ACC112 (cell line): ENCODE measurements around the gene SCAF1.

ENCODE experiments used
- H2AFZ ChIP-seq: fragments of 200-600 bp; sonication (generic); one replicate; pipeline ENCODE4 v1.6.0; 2017; ENCODE audit warnings: antibody characterized with exemption, low read length; ENCODE audit not compliant: unreplicated experiment
- H3K27ac ChIP-seq: fragments of 200-600 bp; sonication (generic); 2 replicates; pipeline ENCODE4 v1.5.1; 2014; ENCODE audit warnings: low read depth, mild to moderate bottlenecking, antibody characterized with exemption, low read length, moderate library complexity
- H3K27me3 ChIP-seq: fragments of 200-600 bp; sonication (generic); 2 replicates; pipeline ENCODE4 v1.6.1; 2014; ENCODE audit warnings: mild to moderate bottlenecking, antibody characterized with exemption, low read length, moderate library complexity, mixed read lengths; ENCODE audit not compliant: insufficient read depth
- H3K36me3 ChIP-seq: fragments of 200-600 bp; sonication (generic); 2 replicates; pipeline ENCODE4 v1.6.1; 2016; ENCODE audit warnings: mild to moderate bottlenecking, antibody characterized with exemption, low read length, moderate library complexity, mixed read lengths; ENCODE audit not compliant: insufficient read depth
- H3K4me1 ChIP-seq: fragments of 200-600 bp; sonication (generic); one replicate; pipeline ENCODE4 v1.6.1; 2016; ENCODE audit warnings: low read length, mixed read lengths; ENCODE audit not compliant: insufficient read depth, unreplicated experiment, control insufficient read depth
- H3K4me3 ChIP-seq: fragments of 200-600 bp; sonication (generic); 2 replicates; pipeline ENCODE4 v1.5.1; 2014; ENCODE audit warnings: mild to moderate bottlenecking, low read depth, low read length
- H3K79me2 ChIP-seq: fragments of 200-600 bp; sonication (generic); one replicate; pipeline ENCODE4 v1.6.0; 2016; ENCODE audit warnings: low read length; ENCODE audit not compliant: control insufficient read depth, unreplicated experiment, insufficient read depth

The SCAF1 gene

GRCh38 chr19:49646586-49646985, 4.6 kb downstream of the SCAF1 start:
- Histone ChIP-seq H3K4me1 (peaks cover 14% of the 10 kb centered on the region), H2AFZ (no peak overlapping the region), H3K27ac (no peak overlapping the region), H3K4me3 (no peak overlapping the region), H3K27me3 (no peaks in the 10 kb centered on the region), H3K36me3 (0 out of 2 replicates have a peak, but pooled peaks cover 3% of the 10 kb centered on the region), H3K79me2 (peaks cover 44% of the 10 kb centered on the region)

GRCh38 chr19:49651029-49651819, 9.2 kb downstream of the SCAF1 start:
- Histone ChIP-seq H3K4me3 (no peak overlapping the region), H3K79me2 (peaks cover 8% of the 10 kb centered on the region), H3K27ac (no peak overlapping the region), H2AFZ (no peak overlapping the region), H3K36me3 (0 out of 2 replicates have a peak, but pooled peaks cover 3% of the 10 kb centered on the region), H3K4me1 (no peaks in the 10 kb centered on the region), H3K27me3 (no peaks in the 10 kb centered on the region)

DNA sequence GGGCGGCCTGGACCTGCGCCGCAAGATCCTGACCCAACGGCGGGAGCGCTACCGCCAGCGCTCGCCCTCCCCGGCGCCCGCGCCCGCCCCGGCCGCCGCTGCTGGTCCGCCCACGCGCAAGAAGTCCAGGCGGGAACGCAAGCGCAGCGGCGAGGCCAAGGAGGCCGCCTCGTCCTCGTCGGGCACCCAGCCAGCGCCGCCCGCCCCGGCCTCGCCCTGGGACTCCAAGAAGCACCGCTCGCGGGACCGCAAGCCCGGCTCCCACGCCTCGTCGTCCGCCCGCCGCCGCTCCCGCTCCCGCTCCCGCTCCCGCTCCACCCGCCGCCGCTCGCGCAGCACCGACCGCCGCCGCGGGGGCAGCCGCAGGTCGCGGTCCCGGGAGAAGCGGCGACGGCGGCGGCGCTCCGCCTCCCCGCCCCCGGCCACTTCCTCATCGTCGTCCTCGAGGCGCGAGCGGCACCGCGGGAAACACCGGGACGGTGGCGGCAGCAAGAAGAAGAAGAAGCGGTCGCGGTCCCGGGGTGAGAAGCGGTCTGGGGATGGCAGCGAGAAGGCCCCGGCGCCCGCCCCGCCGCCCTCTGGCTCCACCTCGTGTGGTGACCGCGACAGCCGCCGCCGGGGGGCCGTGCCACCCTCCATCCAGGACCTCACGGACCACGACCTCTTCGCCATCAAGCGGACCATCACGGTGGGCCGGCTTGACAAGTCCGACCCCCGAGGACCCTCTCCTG, 10.0 kb downstream of the SCAF1 start:
- Histone ChIP-seq H3K4me3 (no peak overlapping the region), H3K36me3 (0 out of 2 replicates have a peak, but pooled peaks cover 3% of the 10 kb centered on the region), H2AFZ (no peak overlapping the region), H3K27ac (no peak overlapping the region), H3K79me2 (peaks cover 6% of the 10 kb centered on the region), H3K4me1 (no peaks in the 10 kb centered on the region), H3K27me3 (no peaks in the 10 kb centered on the region)

DNA sequence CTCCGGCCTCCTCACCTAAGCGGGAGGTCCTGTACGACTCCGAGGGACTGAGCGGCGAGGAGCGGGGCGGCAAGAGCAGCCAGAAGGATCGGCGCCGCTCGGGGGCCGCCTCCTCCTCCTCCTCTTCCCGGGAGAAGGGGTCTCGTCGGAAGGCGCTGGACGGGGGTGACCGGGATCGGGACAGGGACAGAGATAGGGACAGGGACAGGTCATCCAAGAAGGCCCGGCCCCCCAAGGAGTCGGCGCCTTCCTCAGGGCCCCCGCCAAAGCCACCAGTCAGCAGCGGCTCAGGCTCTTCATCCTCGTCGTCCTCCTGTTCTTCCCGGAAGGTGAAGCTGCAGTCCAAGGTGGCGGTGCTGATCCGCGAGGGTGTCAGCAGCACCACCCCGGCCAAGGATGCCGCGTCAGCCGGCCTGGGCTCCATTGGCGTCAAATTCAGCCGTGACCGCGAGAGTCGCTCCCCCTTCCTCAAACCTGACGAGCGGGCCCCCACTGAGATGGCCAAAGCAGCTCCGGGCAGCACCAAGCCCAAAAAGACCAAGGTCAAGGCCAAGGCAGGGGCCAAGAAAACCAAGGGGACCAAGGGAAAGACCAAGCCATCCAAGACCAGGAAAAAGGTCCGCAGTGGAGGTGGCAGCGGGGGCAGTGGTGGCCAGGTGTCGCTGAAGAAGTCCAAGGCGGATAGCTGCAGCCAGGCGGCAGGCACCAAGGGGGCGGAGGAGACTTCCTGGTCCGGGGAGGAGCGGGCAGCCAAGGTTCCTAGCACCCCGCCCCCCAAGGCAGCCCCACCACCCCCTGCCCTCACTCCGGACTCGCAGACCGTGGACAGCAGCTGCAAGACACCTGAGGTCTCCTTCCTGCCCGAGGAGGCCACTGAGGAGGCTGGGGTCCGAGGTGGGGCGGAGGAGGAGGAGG, 10.8 kb downstream of the SCAF1 start:
- Histone ChIP-seq H3K27me3 (no peaks in the 10 kb centered on the region), H2AFZ (no peak overlapping the region), H3K4me3 (no peak overlapping the region), H3K27ac (no peak overlapping the region), H3K4me1 (no peaks in the 10 kb centered on the region), H3K36me3 (0 out of 2 replicates have a peak, but pooled peaks cover 3% of the 10 kb centered on the region), H3K79me2 (no peaks in the 10 kb centered on the region)

- H2AFZ ChIP-seq, result no peak overlapping the region
- H3K27ac ChIP-seq, result no peak overlapping the region
- H3K27me3 ChIP-seq, result no peaks in the 10 kb centered on the region
- H3K36me3 ChIP-seq, result 0 out of 2 replicates have a peak, but pooled peaks cover 3% of the 10 kb centered on the region
- H3K4me3 ChIP-seq, result no peak overlapping the region
- no peaks in the 10 kb centered on the region for H3K4me1 ChIP-seq
- no peaks in the 10 kb centered on the region for H3K79me2 ChIP-seq
These were observed 11.4 kb downstream of the SCAF1 start for GRCh38 chr19:49653466-49653806.

DNA sequence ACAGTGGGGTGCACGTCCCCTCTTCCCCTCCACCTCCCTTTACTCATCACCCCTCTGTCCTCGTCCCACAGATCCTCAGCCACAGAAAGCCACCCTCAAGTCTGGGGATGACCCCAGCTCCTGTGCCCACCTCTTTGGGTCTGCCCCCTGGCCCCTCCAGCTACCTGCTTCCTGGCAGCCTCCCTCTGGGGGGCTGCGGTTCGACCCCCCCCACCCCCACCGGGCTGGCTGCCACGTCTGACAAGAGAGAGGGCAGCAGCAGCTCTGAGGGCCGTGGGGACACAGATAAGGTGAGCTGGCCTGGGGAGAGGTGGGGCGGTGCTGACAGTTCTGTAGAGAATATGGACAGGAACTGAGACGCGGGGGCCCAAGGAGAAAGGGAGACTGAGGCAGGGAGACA, 12.6 kb downstream of the SCAF1 start:
- H3K4me3 ChIP-seq, result no peak overlapping the region
- 0 out of 2 replicates have a peak, but pooled peaks cover 3% of the 10 kb centered on the region for H3K36me3 ChIP-seq
- H3K4me1 ChIP-seq, result no peaks in the 10 kb centered on the region
- no peaks in the 10 kb centered on the region for H3K27me3 ChIP-seq
- H3K27ac ChIP-seq, result no peak overlapping the region
- H3K79me2 ChIP-seq, result no peaks in the 10 kb centered on the region
- H2AFZ ChIP-seq, result no peak overlapping the region

GRCh38 chr19:49655570-49656455, 13.8 kb downstream of the SCAF1 start:
- H2AFZ ChIP-seq, result no peak overlapping the region
- H3K27me3 ChIP-seq, result no peaks in the 10 kb centered on the region
- no peaks in the 10 kb centered on the region for H3K36me3 ChIP-seq
- H3K4me3 ChIP-seq, result no peak overlapping the region
- H3K27ac ChIP-seq, result no peak overlapping the region
- H3K4me1 ChIP-seq, result no peaks in the 10 kb centered on the region
- H3K79me2 ChIP-seq, result no peaks in the 10 kb centered on the region

DNA sequence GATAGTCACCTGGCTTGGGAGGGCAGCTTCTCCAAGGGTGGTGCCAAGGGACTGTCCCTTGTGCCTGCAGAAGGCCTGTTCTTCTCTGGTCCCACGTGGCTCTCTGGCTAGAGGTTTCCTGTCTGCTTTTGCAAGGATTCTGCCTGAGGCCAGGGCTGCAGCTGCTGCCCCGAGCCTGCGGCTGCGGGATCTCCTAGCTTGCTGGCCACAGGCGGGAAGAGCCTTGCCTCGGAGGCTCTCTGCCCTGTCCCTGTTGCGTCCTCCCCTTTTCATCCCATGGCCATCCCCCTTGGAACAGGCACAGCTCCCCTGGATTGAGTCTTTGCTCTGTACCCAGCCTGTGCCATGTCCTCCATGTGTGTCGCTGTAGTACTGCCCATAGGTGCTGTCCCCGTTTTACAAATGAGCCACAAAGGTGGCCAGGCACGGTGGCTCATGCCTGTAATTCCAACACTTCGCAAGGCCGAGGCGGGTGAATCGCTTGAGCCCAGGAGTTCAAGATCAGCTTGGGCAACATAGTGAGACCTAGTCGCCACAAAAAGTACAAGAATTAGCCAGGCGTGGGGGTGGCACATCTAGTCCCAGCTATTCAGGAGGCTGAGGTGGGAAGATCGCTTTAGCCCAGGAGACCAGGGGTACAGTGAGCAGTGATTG, 14.6 kb downstream of the SCAF1 start:
- Histone ChIP-seq H3K36me3 (0 out of 2 replicates have a peak, but pooled peaks cover 3% of the 10 kb centered on the region), H3K4me1 (no peaks in the 10 kb centered on the region), H2AFZ (no peak overlapping the region), H3K4me3 (no peak overlapping the region), H3K27me3 (no peaks in the 10 kb centered on the region), H3K27ac (no peak overlapping the region), H3K79me2 (no peaks in the 10 kb centered on the region)

GRCh38 chr19:49657493-49658138, 15.6 kb downstream of the SCAF1 start:
- H3K4me3 ChIP-seq, result no peak overlapping the region

More at GRCh38 chr19:49657493-49658138, 15.6 kb downstream of the SCAF1 start:
- Histone ChIP-seq H2AFZ (no peak overlapping the region), H3K27ac (no peak overlapping the region), H3K79me2 (no peaks in the 10 kb centered on the region), H3K27me3 (no peaks in the 10 kb centered on the region), H3K36me3 (0 out of 2 replicates have a peak, but pooled peaks cover 3% of the 10 kb centered on the region), H3K4me1 (no peaks in the 10 kb centered on the region)
